Left lobe of liver (tissue), 2 donors: ENCODE data around the gene FERMT2. TPM values are rescaled to one million over a fixed set of nuclear protein-coding genes. Genes with fewer than 3 reads are reported as not detected.
A peak's percentile ranks its signal among the peaks of the same experiment; 100 is the strongest.

ENCODE experiments used
- ATAC-seq: fragments of 200-7000 bp; cut with Tn5 transposase; one replicate; pipeline ENCODE4 v1.9.1; 2020; ENCODE audit warnings: mild to moderate bottlenecking, moderate library complexity
- DNase-seq: peaks from one replicate; pipeline ENCODE4 v3.0.0-alpha.2; 2020; ENCODE audit warnings: low spot score
- total RNA-seq: library from RNA; stranded (reverse); gene quantifications from one replicate; pipeline ENCODE4 v1.2.1, GENCODE V29; 2021
- donor health status: DM: no; HTN: no; CAD: no; lungs with moderate emphysema.
- donor health status: DM: no; HTN: yes; CAD: no.

Gene FERMT2
- total RNA-seq, 1 donor from 2014 or later, result 61.5 TPM

DNA sequence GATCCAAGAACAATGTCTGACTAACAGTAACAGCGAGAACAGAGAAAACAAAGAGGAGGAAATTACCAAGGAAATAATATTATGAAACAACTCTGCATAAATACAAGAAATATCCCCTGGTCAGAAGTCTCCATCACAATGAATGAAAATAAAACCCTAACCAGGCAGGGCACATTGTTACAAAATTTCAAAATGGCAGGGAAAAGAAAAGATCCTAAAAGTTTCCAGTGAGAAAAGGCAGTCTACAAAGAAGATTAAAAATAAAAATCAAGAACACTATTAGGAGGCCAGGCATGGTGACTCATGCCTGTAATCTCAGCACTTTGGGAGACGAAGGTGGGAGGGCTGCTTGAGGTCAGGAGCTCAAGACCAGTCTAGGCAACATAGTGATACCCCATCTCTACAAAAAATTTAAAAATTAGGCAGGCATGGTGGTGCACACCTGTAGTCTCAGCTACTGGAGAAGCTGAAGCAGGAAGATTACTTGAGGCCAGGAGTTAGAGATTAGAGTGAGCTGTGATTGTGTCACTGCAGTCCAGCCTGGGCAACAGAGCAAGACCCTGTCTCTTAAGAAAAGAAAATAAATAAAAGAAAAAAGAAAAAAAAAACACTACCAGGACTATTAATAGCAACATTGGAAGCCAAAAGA lies 47.8 kb downstream of the FERMT2 start:
- ATAC-seq, result no peak

DNA sequence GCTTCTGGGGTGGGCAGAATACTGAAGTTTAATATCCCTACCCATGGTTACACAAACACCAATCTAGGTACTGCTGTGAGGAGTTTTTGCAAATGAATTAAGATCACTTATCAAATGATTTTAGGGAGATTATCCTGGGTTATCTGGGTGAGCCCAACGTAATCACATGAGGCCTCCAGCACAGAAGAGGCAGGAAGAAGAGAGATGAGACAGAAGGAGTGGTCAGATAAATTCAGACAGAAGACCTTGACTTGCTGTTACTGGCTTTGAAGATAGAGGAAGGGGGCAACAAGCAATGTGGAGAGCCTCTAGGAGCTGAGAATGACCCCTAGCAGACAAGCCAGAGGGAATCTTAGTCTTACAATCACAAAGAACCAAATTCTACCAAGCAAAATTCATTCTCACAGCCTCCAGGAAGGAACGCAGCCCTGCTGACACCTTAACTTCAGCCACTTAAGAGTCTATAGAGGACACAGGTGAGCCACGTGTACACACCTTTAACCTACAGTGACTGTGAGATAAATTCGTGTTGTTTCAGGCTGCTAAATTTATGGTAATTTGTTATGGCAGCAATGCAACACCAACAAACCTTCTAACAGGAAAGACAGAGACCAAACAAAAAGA lies 49.4 kb downstream of the FERMT2 start:
- ATAC-seq, result no peak
- DNase-seq, result no peak

More for the DNA sequence above, 47.8 kb downstream of the FERMT2 start:
- no peak for DNase-seq

GRCh38 chr14:52900731-52901130 lies 50.1 kb downstream of the FERMT2 start:
- ATAC-seq (peak; percentile 30), DNase-seq (no peak)

GRCh38 chr14:52898496-52898895 lies 52.4 kb downstream of the FERMT2 start:
- no peak for DNase-seq
- ATAC-seq, result no peak

GRCh38 chr14:52895000-52895399 lies 55.9 kb downstream of the FERMT2 start:
- DNase-seq (no peak), ATAC-seq (no peak)

GRCh38 chr14:52891800-52892199 lies 59.0 kb downstream of the FERMT2 start:
- ATAC-seq, result no peak

GRCh38 chr14:52888839-52889838 lies 61.7 kb downstream of the FERMT2 start:
- peak; percentile 25 for ATAC-seq
- DNase-seq, result no peak

More at GRCh38 chr14:52891800-52892199, 59.0 kb downstream of the FERMT2 start:
- DNase-seq, result no peak

GRCh38 chr14:52888159-52888558 lies 62.7 kb downstream of the FERMT2 start:
- DNase-seq (no peak), ATAC-seq (no peak)

DNA sequence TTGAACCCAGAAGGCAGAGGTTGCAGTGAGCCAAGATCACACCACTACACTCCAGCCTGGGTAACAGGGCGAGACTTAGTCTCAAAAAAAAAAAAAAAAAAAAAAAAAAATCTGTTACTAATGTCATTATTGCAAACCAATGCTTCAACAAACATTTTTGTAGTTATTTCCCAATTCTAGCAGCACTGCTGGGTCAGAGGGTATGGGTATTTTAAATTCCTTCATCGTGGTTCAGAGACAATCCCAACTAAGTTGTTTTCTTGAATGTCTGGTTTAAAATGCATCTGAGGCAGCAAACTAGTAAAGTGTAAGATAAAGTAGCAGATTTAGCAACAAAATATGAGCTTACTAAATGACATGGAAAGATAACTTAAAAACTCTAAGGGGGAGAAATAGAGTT lies 65.6 kb downstream of the FERMT2 start:
- DNase-seq (no peak), ATAC-seq (peak; percentile 65)

- no peak for DNase-seq
- ATAC-seq, result peak; percentile 11
These were observed 67.2 kb downstream of the FERMT2 start for GRCh38 chr14:52883658-52884057.

DNA sequence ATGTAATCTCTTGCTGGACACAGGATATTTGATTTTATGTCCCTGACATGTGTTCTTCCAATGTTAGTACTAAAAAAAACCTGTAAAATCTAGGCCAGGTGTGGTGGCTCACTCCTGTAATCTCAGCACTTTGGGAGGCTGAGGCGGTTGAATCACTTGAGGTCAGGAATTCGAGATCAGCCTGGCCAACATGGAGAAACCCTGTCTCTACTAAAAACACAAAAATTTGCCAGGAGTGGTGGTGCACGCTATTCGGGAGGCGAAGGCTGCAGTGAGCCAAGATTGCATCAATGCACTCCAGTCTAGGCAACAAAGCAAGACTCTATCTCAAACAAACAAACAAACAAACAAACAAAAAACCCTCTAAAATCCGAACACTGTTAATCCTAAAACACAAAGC lies 68.0 kb downstream of the FERMT2 start:
- DNase-seq, result no peak
- no peak for ATAC-seq

- DNase-seq (no peak), ATAC-seq (peak; percentile 51)
These were observed 70.9 kb downstream of the FERMT2 start for GRCh38 chr14:52879958-52880357.

DNA sequence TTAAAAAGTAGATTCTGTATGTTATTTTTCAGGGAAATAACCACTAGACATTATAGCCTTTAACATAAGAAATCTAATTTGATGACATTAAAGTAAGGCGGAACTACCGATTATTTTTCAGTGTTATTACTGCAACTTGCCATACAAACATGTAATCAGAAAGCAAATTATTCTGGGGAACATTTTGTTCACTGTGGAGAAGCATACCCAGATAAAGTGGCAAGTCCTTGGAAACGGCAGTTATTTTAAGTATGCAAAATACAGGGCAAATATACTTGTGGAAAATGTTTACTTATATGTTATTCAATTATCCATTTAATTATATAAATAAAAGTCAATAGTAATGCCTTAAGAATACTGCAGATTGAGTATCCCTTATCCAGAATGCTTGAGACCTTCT lies 71.9 kb downstream of the FERMT2 start:
- DNase-seq (no peak), ATAC-seq (no peak)

DNA sequence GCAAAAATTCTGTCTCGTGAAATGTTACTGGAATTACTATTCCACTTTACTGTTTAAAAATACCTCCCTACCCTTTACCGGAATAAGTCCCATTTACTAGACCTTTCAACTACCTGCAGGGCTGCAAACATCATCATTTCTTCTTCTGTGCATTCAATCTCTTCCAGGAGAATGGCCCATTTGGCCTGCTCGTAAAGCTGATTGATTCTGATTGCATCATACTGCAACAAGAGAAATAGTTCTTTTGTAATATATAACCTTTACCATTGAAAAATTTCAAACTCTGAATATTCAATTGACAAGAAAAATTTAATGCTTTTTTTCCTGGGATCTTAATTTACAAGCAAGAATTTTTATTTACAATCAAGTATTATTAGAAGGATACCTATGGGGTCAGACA lies 72.4 kb downstream of the FERMT2 start:
- DNase-seq, result no peak
- ATAC-seq, result no peak

- ATAC-seq (no peak), DNase-seq (no peak)
These were observed 73.2 kb downstream of the FERMT2 start for GRCh38 chr14:52877628-52878027.

- ATAC-seq, result no peak
These were observed 74.0 kb downstream of the FERMT2 start for GRCh38 chr14:52876806-52877205.

GRCh38 chr14:52876311-52876710 lies 74.5 kb downstream of the FERMT2 start:
- ATAC-seq, result no peak
- no peak for DNase-seq

More at GRCh38 chr14:52876806-52877205, 74.0 kb downstream of the FERMT2 start:
- DNase-seq, result no peak

DNA sequence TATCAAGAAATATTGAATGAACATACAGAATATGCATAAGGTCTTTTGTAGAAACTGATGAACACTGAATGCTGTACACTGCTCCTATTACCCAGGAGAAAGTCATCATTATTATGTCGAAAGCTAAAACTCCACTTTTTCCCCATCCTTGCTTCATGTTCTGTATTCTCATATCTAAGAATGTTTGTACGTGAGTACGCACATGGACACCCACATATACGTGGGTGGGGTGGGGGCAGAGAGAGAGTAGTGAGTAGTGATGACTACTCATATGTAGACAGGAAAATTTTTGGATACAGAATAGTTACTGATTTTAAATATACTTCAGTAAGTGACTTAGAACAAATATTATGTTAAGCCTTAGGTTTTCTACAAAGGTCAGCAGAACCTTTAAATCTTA lies 75.1 kb downstream of the FERMT2 start:
- ATAC-seq (no peak), DNase-seq (no peak)

- no peak for ATAC-seq
- no peak for DNase-seq
These were observed 76.5 kb downstream of the FERMT2 start for GRCh38 chr14:52874389-52874788.

GRCh38 chr14:52873694-52874093 lies 77.2 kb downstream of the FERMT2 start:
- ATAC-seq (peak; percentile 79), DNase-seq (peak; percentile 63)

GRCh38 chr14:52873065-52873464 lies 77.8 kb downstream of the FERMT2 start:
- no peak for ATAC-seq
- no peak for DNase-seq
